Mononuclear cell (primary cell): Measurements from ENCODE around the gene OSBPL9. TPM values are rescaled to one million over a fixed set of nuclear protein-coding genes. Genes with fewer than 3 reads are reported as not detected.

Source experiments
- H3K27me3 ChIP-seq: 2 replicates; pipeline ENCODE4 v1.6.0; 2011; ENCODE audit warnings: low read length, control low read depth; ENCODE audit not compliant: insufficient read depth
- H3K4me1 ChIP-seq: 2 replicates; pipeline ENCODE4 v1.5.1; 2011; ENCODE audit warnings: mild to moderate bottlenecking, low read length, control low read depth; ENCODE audit not compliant: insufficient read depth
- H3K4me3 ChIP-seq: 2 replicates; pipeline ENCODE4 v1.5.1; 2011; ENCODE audit warnings: mild to moderate bottlenecking, low read length, moderate library complexity
- H3K9me3 ChIP-seq: 2 replicates; pipeline ENCODE4 v1.5.1; 2011; ENCODE audit warnings: low read depth, mild to moderate bottlenecking, control low read depth, low read length
- total RNA-seq: library from RNA; depleted of rRNA; stranded (reverse); fragments of >200 nt; gene quantifications from one replicate; pipeline ENCODE4 v1.2.3, GENCODE V29; 2012

Gene OSBPL9
- total RNA-seq, 1 donor, result 70.5 TPM

GRCh38 chr1:51756290-51756689, 139.4 kb downstream of the OSBPL9 start:
- Histone ChIP-seq H3K4me3 (no peak overlapping the region), H3K9me3 (no peaks in the 10 kb centered on the region), H3K4me1 (no peaks in the 10 kb centered on the region), H3K27me3 (no peaks in the 10 kb centered on the region)

GRCh38 chr1:51758310-51758709, 141.4 kb downstream of the OSBPL9 start:
- Histone ChIP-seq H3K4me1 (no peaks in the 10 kb centered on the region), H3K27me3 (no peaks in the 10 kb centered on the region), H3K4me3 (no peak overlapping the region), H3K9me3 (no peaks in the 10 kb centered on the region)

GRCh38 chr1:51760872-51761271, 144.0 kb downstream of the OSBPL9 start:
- Histone ChIP-seq H3K27me3 (no peaks in the 10 kb centered on the region), H3K4me3 (no peak overlapping the region), H3K9me3 (no peaks in the 10 kb centered on the region), H3K4me1 (no peaks in the 10 kb centered on the region)

GRCh38 chr1:51761351-51761750, 144.5 kb downstream of the OSBPL9 start:
- H3K4me1 ChIP-seq, result no peaks in the 10 kb centered on the region
- H3K27me3 ChIP-seq, result no peaks in the 10 kb centered on the region
- H3K9me3 ChIP-seq, result no peaks in the 10 kb centered on the region
- no peak overlapping the region for H3K4me3 ChIP-seq

- H3K4me3 ChIP-seq, result no peak overlapping the region
These were observed 152.2 kb downstream of the OSBPL9 start for GRCh38 chr1:51768971-51769588.

GRCh38 chr1:51776408-51776807, 159.5 kb downstream of the OSBPL9 start:
- H3K9me3 ChIP-seq, result no peaks in the 10 kb centered on the region
- H3K4me1 ChIP-seq, result peaks cover 9% of the 10 kb centered on the region
- no peak overlapping the region for H3K4me3 ChIP-seq
- H3K27me3 ChIP-seq, result no peaks in the 10 kb centered on the region

More at GRCh38 chr1:51768971-51769588, 152.2 kb downstream of the OSBPL9 start:
- H3K27me3 ChIP-seq, result no peaks in the 10 kb centered on the region
- no peaks in the 10 kb centered on the region for H3K4me1 ChIP-seq
- no peaks in the 10 kb centered on the region for H3K9me3 ChIP-seq

- H3K4me1 ChIP-seq, result peaks cover 9% of the 10 kb centered on the region
- no peaks in the 10 kb centered on the region for H3K27me3 ChIP-seq
- H3K4me3 ChIP-seq, result no peak overlapping the region
- no peaks in the 10 kb centered on the region for H3K9me3 ChIP-seq
These were observed 164.0 kb downstream of the OSBPL9 start for GRCh38 chr1:51780927-51781326.

- H3K9me3 ChIP-seq, result no peaks in the 10 kb centered on the region
- no peaks in the 10 kb centered on the region for H3K4me1 ChIP-seq
- no peaks in the 10 kb centered on the region for H3K27me3 ChIP-seq
- no peak overlapping the region for H3K4me3 ChIP-seq
These were observed 168.1 kb downstream of the OSBPL9 start for GRCh38 chr1:51784997-51785421.

GRCh38 chr1:51788938-51789337, 172.0 kb downstream of the OSBPL9 start:
- Histone ChIP-seq H3K27me3 (no peaks in the 10 kb centered on the region), H3K9me3 (no peaks in the 10 kb centered on the region), H3K4me3 (no peak overlapping the region)

GRCh38 chr1:51789342-51789741, 172.4 kb downstream of the OSBPL9 start:
- Histone ChIP-seq H3K4me1 (no peaks in the 10 kb centered on the region), H3K9me3 (no peaks in the 10 kb centered on the region), H3K27me3 (no peaks in the 10 kb centered on the region), H3K4me3 (no peak overlapping the region)

More at GRCh38 chr1:51788938-51789337, 172.0 kb downstream of the OSBPL9 start:
- no peaks in the 10 kb centered on the region for H3K4me1 ChIP-seq

GRCh38 chr1:51790385-51790784, 173.5 kb downstream of the OSBPL9 start:
- Histone ChIP-seq H3K4me3 (no peak overlapping the region), H3K4me1 (no peaks in the 10 kb centered on the region), H3K9me3 (no peaks in the 10 kb centered on the region), H3K27me3 (no peaks in the 10 kb centered on the region)

- no peaks in the 10 kb centered on the region for H3K4me1 ChIP-seq
- no peaks in the 10 kb centered on the region for H3K9me3 ChIP-seq
- H3K4me3 ChIP-seq, result no peak overlapping the region
- no peaks in the 10 kb centered on the region for H3K27me3 ChIP-seq
These were observed 175.0 kb downstream of the OSBPL9 start for GRCh38 chr1:51791888-51792287.

- no peak overlapping the region for H3K4me3 ChIP-seq
- no peaks in the 10 kb centered on the region for H3K4me1 ChIP-seq
- H3K9me3 ChIP-seq, result no peaks in the 10 kb centered on the region
- no peaks in the 10 kb centered on the region for H3K27me3 ChIP-seq
These were observed 176.0 kb downstream of the OSBPL9 start for GRCh38 chr1:51792864-51793263.

GRCh38 chr1:51794260-51794659, 177.4 kb downstream of the OSBPL9 start:
- Histone ChIP-seq H3K27me3 (no peaks in the 10 kb centered on the region), H3K9me3 (no peaks in the 10 kb centered on the region), H3K4me1 (no peaks in the 10 kb centered on the region), H3K4me3 (no peak overlapping the region)

GRCh38 chr1:51794868-51795267, 178.0 kb downstream of the OSBPL9 start:
- Histone ChIP-seq H3K27me3 (no peaks in the 10 kb centered on the region), H3K4me1 (no peaks in the 10 kb centered on the region), H3K9me3 (no peaks in the 10 kb centered on the region), H3K4me3 (no peak overlapping the region)

GRCh38 chr1:51799372-51799771, 182.5 kb downstream of the OSBPL9 start:
- H3K4me3 ChIP-seq, result no peak overlapping the region
- no peaks in the 10 kb centered on the region for H3K27me3 ChIP-seq
- no peaks in the 10 kb centered on the region for H3K9me3 ChIP-seq
- H3K4me1 ChIP-seq, result no peaks in the 10 kb centered on the region
